CD8-positive, alpha-beta memory T cell (primary cell): ENCODE measurements around the gene ACTR3. TPM values are rescaled to one million over a fixed set of nuclear protein-coding genes. Genes with fewer than 3 reads are reported as not detected.

ENCODE experiments used
- CTCF ChIA-PET: fragments of 350-600 bp; sonication (Branson Sonifier 250); formaldehyde crosslinking; loops from one replicate; lab custom pipeline; 2021; ENCODE audit warnings: antibody characterized with exemption; lab: Charles Lee
- POLR2A ChIA-PET: fragments of 350-600 bp; sonication (Branson Sonifier 250); formaldehyde crosslinking; loops from one replicate; lab custom pipeline; 2021; ENCODE audit warnings: antibody characterized with exemption; lab: Charles Lee
- DNase-seq, 5 donors: peaks; one replicate each; pipeline versions ENCODE4 v3.0.0 to v3.0.0-alpha.2; 2020 to 2022; ENCODE audit warnings: mixed read lengths in 1 of 5
- H3K27ac ChIP-seq: one replicate; pipeline ENCODE4 v1.7.0; 2013; ENCODE audit warnings: low read depth, mild to moderate bottlenecking, low read length, moderate library complexity
- H3K27me3 ChIP-seq: 2 replicates; pipeline ENCODE4 v1.7.0; 2013; ENCODE audit warnings: low read length, mild to moderate bottlenecking; ENCODE audit not compliant: insufficient read depth, poor library complexity, severe bottlenecking
- H3K36me3 ChIP-seq: 2 replicates; pipeline ENCODE4 v1.7.0; 2013; ENCODE audit warnings: mild to moderate bottlenecking, low read length, moderate library complexity; ENCODE audit not compliant: insufficient read depth
- H3K4me1 ChIP-seq: 2 replicates; pipeline ENCODE4 v1.7.0; 2013; ENCODE audit warnings: mild to moderate bottlenecking, low read length, moderate library complexity; ENCODE audit not compliant: insufficient read depth
- H3K4me3 ChIP-seq: 2 replicates; pipeline ENCODE4 v1.7.0; 2013; ENCODE audit warnings: mild to moderate bottlenecking, low read length
- H3K9me3 ChIP-seq: 2 replicates; pipeline ENCODE4 v1.7.0; 2013; ENCODE audit warnings: mild to moderate bottlenecking, low read length
- H3K27ac Mint-ChIP-seq, 8 donors: one replicate each; pipeline ENCODE4 v1.8.0; 2020 to 2021; ENCODE audit warnings: mixed read lengths in 8 of 8, mild to moderate bottlenecking in 6 of 8, inconsistent platforms in 3 of 8, moderate library complexity in 3 of 8
- H3K27me3 Mint-ChIP-seq, 2 donors: one replicate each; pipeline ENCODE4 v1.8.0; 2020 to 2021; ENCODE audit warnings: mixed read lengths in 2 of 2, mild to moderate bottlenecking in 1 of 2, moderate library complexity in 1 of 2
- H3K36me3 Mint-ChIP-seq, 3 donors: one replicate each; pipeline ENCODE4 v1.8.0; 2020 to 2021; ENCODE audit warnings: mixed read lengths in 3 of 3, inconsistent platforms in 1 of 3, mild to moderate bottlenecking in 1 of 3
- H3K4me1 Mint-ChIP-seq, 3 donors: one replicate each; pipeline ENCODE4 v1.8.0; 2020 to 2021; ENCODE audit warnings: mixed read lengths in 3 of 3, inconsistent platforms in 1 of 3, mild to moderate bottlenecking in 1 of 3
- H3K4me3 Mint-ChIP-seq, 7 donors: one replicate each; pipeline ENCODE4 v1.8.0; 2020 to 2021; ENCODE audit warnings: mixed read lengths in 7 of 7, mild to moderate bottlenecking in 6 of 7, moderate library complexity in 4 of 7, inconsistent platforms in 2 of 7
- H3K9me3 Mint-ChIP-seq, 5 donors: one replicate each; pipeline ENCODE4 v1.8.0; 2020 to 2022; ENCODE audit warnings: mixed read lengths in 5 of 5, mild to moderate bottlenecking in 3 of 5, moderate library complexity in 2 of 5, inconsistent platforms in 1 of 5
- polyA plus RNA-seq: library from polyadenylated mRNA; unstranded; fragments of 300-500 nt; fragmentation: Illumina TruSeq; gene quantifications from one replicate; pipeline ENCODE4 v1.2.3, GENCODE V29; 2021
- total RNA-seq, 2 experiments: library from RNA; stranded (reverse); gene quantifications; one replicate each; pipeline ENCODE4 v1.2.3, GENCODE V29; 2021

ACTR3 gene
- total and polyA plus RNA-seq, 3 experiments from 2014 or later, result 478 to 532 (median 512) TPM

GRCh38 chr2:113890253-113891235 lies 655 bp downstream of the ACTR3 start:
- peaks cover 76 to 86% (median 83%) of the 10 kb centered on the region in 3 donors for H3K4me1 Mint-ChIP-seq
- Histone ChIP-seq H3K27ac (peak overlapping the region; percentile 89), H3K4me1 (peaks cover 72% of the 10 kb centered on the region), H3K27me3 (no peaks in the 10 kb centered on the region), H3K36me3 (no peaks in the 10 kb centered on the region), H3K9me3 (no peaks in the 10 kb centered on the region), H3K4me3 (peak overlapping the region; percentile 90)
- H3K36me3 Mint-ChIP-seq, result peaks cover 0 to 32% (median 13%) of the 10 kb centered on the region in 3 donors
- CTCF ChIA-PET, result no interaction called here
- DNase-seq, result peak; percentile 68 to 84 (median 77)
- peak overlapping the region; percentile 91 to 100 (median 98) for H3K4me3 Mint-ChIP-seq
- POLR2A ChIA-PET, result interaction anchor here (1.6 kb wide), 1 partner anchor 17 kb away, joined by 4 read pairs; no protein-coding TSS in a partner anchor
- no peaks in the 10 kb centered on the region for H3K27me3 Mint-ChIP-seq
- no peaks in the 10 kb centered on the region for H3K9me3 Mint-ChIP-seq
- H3K27ac Mint-ChIP-seq, result peak overlapping the region; percentile 94 to 100 (median 98)

GRCh38 chr2:113891265-113891959 lies 1.5 kb downstream of the ACTR3 start:
- H3K27ac ChIP-seq, result peak overlapping the region; percentile 89
- H3K9me3 ChIP-seq, result no peaks in the 10 kb centered on the region
- Mint-ChIP-seq H3K27ac (peak overlapping the region; percentile 91 to 100 (median 97)), H3K36me3 (peaks cover 0 to 34% (median 16%) of the 10 kb centered on the region in 3 donors), H3K9me3 (no peaks in the 10 kb centered on the region), H3K27me3 (no peaks in the 10 kb centered on the region), H3K4me3 (peak overlapping the region; percentile 91 to 100 (median 97)), H3K4me1 (peaks cover 81 to 88% (median 86%) of the 10 kb centered on the region in 3 donors)
- peaks cover 77% of the 10 kb centered on the region for H3K4me1 ChIP-seq
- peak overlapping the region; percentile 90 for H3K4me3 ChIP-seq
- ChIA-PET CTCF (interaction anchor here (1.6 kb wide), 1 partner anchor 19 kb away, joined by 4 read pairs; no protein-coding TSS in a partner anchor), POLR2A (no interaction called here)
- no peaks in the 10 kb centered on the region for H3K27me3 ChIP-seq
- H3K36me3 ChIP-seq, result no peaks in the 10 kb centered on the region
- DNase-seq, result no peak

- Histone ChIP-seq H3K9me3 (no peaks in the 10 kb centered on the region), H3K4me3 (peak overlapping the region; percentile 42), H3K36me3 (no peaks in the 10 kb centered on the region), H3K27ac (peak overlapping the region; percentile 89), H3K27me3 (no peaks in the 10 kb centered on the region), H3K4me1 (peaks cover 77% of the 10 kb centered on the region)
- peak overlapping the region; percentile 18 to 91 (median 80) for H3K27ac Mint-ChIP-seq
- H3K27me3 Mint-ChIP-seq, result no peaks in the 10 kb centered on the region
- ChIA-PET POLR2A (interaction anchor here (1.0 kb wide), 1 partner anchor 136 kb away, joined by 3 read pairs; the partner anchor contains the start of gene SLC35F5), CTCF (interaction anchor here (1.6 to 2.6 kb wide), 2 partner anchors 10 to 18 kb away, joined by 4 to 9 read pairs; no protein-coding TSS in a partner anchor)
- no peaks in the 10 kb centered on the region for H3K9me3 Mint-ChIP-seq
- peak overlapping the region; percentile 80 to 99 (median 93) for H3K4me3 Mint-ChIP-seq
- H3K36me3 Mint-ChIP-seq, result peaks cover 0 to 34% (median 18%) of the 10 kb centered on the region in 3 donors
- no peak for DNase-seq
- peaks cover 81 to 88% (median 86%) of the 10 kb centered on the region in 3 donors for H3K4me1 Mint-ChIP-seq
Measured at GRCh38 chr2:113892004-113892710, 2.3 kb downstream of the ACTR3 start.

GRCh38 chr2:113894156-113894743 lies 4.4 kb downstream of the ACTR3 start:
- peak overlapping the region; percentile 1 for H3K27ac ChIP-seq
- ChIA-PET POLR2A (interaction anchor here (1.2 to 1.5 kb wide), 2 partner anchors 8 to 138 kb away, joined by 6 to 9 read pairs; partner anchors contain the start of gene SLC35F5), CTCF (interaction anchor here (1.0 to 2.6 kb wide), 3 partner anchors 8 to 138 kb away, joined by 3 to 9 read pairs (median 3); partner anchors contain the start of gene SLC35F5)
- H3K36me3 Mint-ChIP-seq, result peaks cover 0 to 38% (median 20%) of the 10 kb centered on the region in 3 donors
- peaks cover 77% of the 10 kb centered on the region for H3K4me1 ChIP-seq
- no peaks in the 10 kb centered on the region for H3K9me3 Mint-ChIP-seq
- no peaks in the 10 kb centered on the region for H3K36me3 ChIP-seq
- H3K4me3 Mint-ChIP-seq, result peak overlapping the region; percentile 80 to 99 (median 93)
- no peaks in the 10 kb centered on the region for H3K27me3 ChIP-seq
- H3K27ac Mint-ChIP-seq, result peak overlapping the region; percentile 52 to 91 (median 81)
- peak overlapping the region; percentile 40 for H3K4me3 ChIP-seq
- no peaks in the 10 kb centered on the region for H3K9me3 ChIP-seq
- peaks cover 78 to 88% (median 86%) of the 10 kb centered on the region in 3 donors for H3K4me1 Mint-ChIP-seq
- no peak for DNase-seq
- H3K27me3 Mint-ChIP-seq, result no peaks in the 10 kb centered on the region

- H3K4me1 ChIP-seq, result peaks cover 86% of the 10 kb centered on the region
- H3K4me3 ChIP-seq, result peak overlapping the region; percentile 6
- H3K9me3 ChIP-seq, result no peaks in the 10 kb centered on the region
- Mint-ChIP-seq H3K27ac (peak overlapping the region in 6 of 8 donors; percentile 51 to 91 (median 83)), H3K9me3 (no peaks in the 10 kb centered on the region), H3K36me3 (peaks cover 0 to 34% (median 20%) of the 10 kb centered on the region in 3 donors), H3K4me1 (peaks cover 85 to 94% (median 92%) of the 10 kb centered on the region in 3 donors), H3K27me3 (no peaks in the 10 kb centered on the region), H3K4me3 (peak overlapping the region; percentile 80 to 99 (median 93))
- POLR2A ChIA-PET, result interaction anchor here (1.4 kb wide), 1 partner anchor 139 kb away, joined by 3 read pairs; the partner anchor contains the start of gene SLC35F5
- no peaks in the 10 kb centered on the region for H3K27me3 ChIP-seq
- H3K27ac ChIP-seq, result no peak overlapping the region
- CTCF ChIA-PET, result no interaction called here
- no peaks in the 10 kb centered on the region for H3K36me3 ChIP-seq
- DNase-seq, result no peak
Measured at GRCh38 chr2:113895301-113895700, 5.4 kb downstream of the ACTR3 start.

GRCh38 chr2:113895819-113896563 lies 6.1 kb downstream of the ACTR3 start:
- H3K27me3 Mint-ChIP-seq, result no peaks in the 10 kb centered on the region
- H3K4me1 Mint-ChIP-seq, result peaks cover 91 to 99% (median 98%) of the 10 kb centered on the region in 3 donors
- Histone ChIP-seq H3K4me1 (peaks cover 93% of the 10 kb centered on the region), H3K4me3 (peak overlapping the region; percentile 7), H3K27ac (no peak overlapping the region), H3K9me3 (no peaks in the 10 kb centered on the region), H3K27me3 (no peaks in the 10 kb centered on the region), H3K36me3 (no peaks in the 10 kb centered on the region)
- H3K36me3 Mint-ChIP-seq, result peaks cover 0 to 34% (median 23%) of the 10 kb centered on the region in 3 donors
- no peak for DNase-seq
- POLR2A ChIA-PET, result interaction anchor here (1.4 kb wide), 1 partner anchor 139 kb away, joined by 3 read pairs; the partner anchor contains the start of gene SLC35F5
- CTCF ChIA-PET, result interaction anchor here (1.1 kb wide), 1 partner anchor 140 kb away, joined by 4 read pairs; the partner anchor contains the start of gene SLC35F5
- H3K27ac Mint-ChIP-seq, result peak overlapping the region; percentile 51 to 91 (median 78)
- H3K4me3 Mint-ChIP-seq, result peak overlapping the region; percentile 80 to 99 (median 93)
- H3K9me3 Mint-ChIP-seq, result no peaks in the 10 kb centered on the region
